ENCODE results near the gene RANBP10.
A peak's percentile ranks its signal among the peaks of the same experiment; 100 is the strongest.

RANBP10 gene

GRCh38 chr16:67825906-67826305, 19.5 kb upstream of the RANBP10 start:
- DNase-seq (ENCODE audit: low spot score) = no peak

GRCh38 chr16:67825119-67825518, 18.8 kb upstream of the RANBP10 start:
- DNase-seq (ENCODE audit: low spot score) = no peak

DNA sequence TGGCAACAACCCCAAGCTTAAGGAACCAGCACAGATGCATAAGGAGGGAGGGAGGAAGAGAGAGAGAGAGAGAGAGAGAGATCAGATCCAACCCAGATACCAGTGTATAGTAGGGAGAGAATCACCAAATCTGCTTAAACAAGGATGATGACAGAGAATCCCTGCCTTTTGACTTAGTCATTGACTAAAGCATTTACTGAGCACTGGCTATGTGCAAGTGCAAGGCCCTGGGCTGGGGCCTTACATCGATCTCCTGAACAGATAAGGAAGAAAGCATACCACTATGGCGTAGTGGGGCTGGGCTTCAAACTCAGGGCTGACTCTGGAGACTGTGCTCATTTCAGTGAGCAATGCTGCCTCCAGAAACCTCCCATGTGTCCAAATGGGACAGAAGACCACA, 16.2 kb upstream of the RANBP10 start:
- no peak for DNase-seq (ENCODE audit: low spot score)

DNA sequence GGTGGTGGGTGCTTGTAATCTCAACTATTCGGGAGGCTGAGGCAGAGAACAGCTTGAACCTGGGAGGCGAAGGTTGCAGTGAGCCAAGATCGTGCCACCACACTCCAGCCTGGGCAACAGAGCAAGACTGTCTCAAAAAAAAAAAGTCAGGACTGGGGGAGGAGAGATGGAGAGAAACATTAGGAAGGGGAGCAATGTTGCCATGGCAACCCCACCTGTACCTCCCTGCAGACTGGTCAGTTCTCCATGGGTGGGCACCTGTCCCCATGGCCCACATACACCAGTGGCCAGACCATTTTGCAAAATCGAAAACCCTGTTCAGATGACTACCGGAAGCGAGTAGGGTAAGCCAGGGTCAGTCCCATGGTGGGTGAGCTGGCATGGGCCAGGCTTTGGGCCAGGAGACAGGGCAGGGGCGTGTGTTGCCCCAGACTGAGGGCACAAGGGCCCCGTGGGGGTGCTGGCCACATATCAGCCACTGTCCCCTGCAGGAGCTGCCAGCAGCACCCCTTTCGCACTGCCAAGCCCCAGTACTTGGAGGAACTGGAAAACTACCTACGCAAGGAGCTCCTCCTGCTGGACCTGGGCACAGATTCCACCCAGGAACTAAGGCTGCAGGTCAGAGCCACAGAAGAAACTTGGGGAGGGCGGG, 14.4 kb upstream of the RANBP10 start:
- no peak for DNase-seq (ENCODE audit: low spot score)

GRCh38 chr16:67814567-67814966, 8.2 kb upstream of the RANBP10 start:
- no peak for DNase-seq (ENCODE audit: low spot score)

DNA sequence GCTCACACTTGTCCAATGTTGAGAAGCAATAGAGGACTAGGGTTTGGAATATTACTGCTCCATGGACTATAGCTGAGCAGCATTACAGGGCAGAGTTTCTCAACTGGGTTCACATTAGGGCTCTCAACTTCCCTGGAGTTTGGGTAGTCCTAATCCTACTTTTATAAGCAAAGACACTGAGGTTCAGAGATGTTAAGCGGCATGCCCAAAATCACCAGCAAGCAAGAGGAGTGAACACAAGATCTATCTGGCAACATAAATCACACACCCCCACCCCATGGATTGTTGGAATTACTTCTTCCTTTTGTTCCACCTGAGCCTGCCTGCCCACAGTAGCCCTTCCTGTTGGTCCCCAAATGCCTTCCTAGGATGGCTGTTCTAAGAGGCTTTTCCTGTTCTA, 5.5 kb upstream of the RANBP10 start:
- no peak for DNase-seq (ENCODE audit: low spot score)

GRCh38 chr16:67807148-67807682, 855 bp upstream of the RANBP10 start:
- DNase-seq (ENCODE audit: low spot score) = no peak

GRCh38 chr16:67805718-67806427, 487 bp downstream of the RANBP10 start:
- no peak for DNase-seq (ENCODE audit: low spot score)

GRCh38 chr16:67804853-67805542, 1.4 kb downstream of the RANBP10 start:
- DNase-seq (ENCODE audit: low spot score) = no peak

DNA sequence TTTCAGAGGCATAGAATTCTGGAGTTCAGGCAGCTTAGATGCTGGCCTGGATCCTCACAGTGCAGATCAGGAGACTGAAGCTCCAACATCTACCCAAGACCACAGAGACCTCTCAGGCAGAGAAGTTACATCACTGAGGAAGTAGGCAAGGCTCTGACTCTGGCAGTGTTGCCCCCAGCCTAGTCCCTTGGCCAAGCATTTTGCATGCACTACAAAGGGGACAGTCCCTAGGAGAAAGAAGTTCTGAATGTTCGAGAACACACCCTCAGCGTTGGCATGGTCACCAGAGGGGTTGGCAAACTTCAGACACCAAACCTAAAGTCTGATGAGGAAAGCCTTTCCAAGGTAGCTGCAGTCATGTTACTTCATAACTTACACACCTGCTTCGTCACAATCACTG, 2.5 kb downstream of the RANBP10 start:
- DNase-seq (ENCODE audit: low spot score) = no peak

- no peak for DNase-seq (ENCODE audit: low spot score)
These were observed 4.5 kb downstream of the RANBP10 start for GRCh38 chr16:67801883-67802282.

DNA sequence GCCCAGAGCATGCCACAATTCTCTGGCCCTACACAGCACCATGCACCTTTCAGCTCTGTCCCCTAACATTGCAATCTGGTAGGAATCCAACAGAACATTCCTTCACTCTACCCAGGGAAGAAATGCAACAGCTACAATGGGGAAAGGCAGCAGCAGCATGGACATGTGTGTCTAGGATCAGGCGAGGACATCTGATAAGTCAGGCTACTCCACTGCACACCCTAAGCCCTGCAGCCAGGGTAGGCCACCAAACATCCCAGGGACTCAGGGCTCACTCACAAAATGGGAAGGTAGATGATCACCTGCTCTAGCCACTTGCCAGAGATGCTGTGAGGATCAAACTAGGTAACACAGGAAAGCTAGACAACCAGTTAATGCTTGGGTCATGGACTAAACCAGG, 5.1 kb downstream of the RANBP10 start:
- DNase-seq (ENCODE audit: low spot score) = no peak

- DNase-seq (ENCODE audit: low spot score) = peak; percentile 32
These were observed 5.9 kb downstream of the RANBP10 start for GRCh38 chr16:67800338-67800926.

DNA sequence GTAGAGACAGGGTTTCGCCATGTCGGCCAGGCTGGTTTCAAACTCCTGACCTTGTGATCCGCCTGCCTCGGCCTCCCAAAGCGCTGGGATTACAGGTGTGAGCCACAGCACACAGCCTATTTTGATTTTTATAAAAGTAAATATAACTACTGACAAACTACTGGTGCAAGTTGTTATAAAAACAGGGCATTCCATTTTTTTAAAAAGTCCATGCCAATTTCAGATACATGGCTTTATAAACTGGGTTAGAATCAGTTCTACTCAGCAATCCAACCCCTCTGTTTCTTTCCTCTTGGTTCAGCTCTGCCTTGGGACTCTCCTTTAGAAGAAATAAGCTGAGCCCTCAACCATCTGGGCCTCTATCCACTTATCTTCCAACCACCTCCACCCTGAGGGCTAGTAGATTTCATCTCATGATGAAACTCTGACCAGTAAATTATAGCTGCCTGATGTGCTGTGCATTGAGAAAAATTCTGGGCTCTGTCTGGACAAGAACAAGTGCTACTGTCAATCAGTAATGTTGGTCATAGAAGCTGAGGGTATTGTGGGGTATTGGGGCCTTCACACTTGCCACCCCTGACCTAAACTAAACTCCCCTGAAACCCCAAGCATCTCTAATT, 10.2 kb downstream of the RANBP10 start:
- no peak for DNase-seq (ENCODE audit: low spot score)

- DNase-seq (ENCODE audit: low spot score) = no peak
These were observed 16.3 kb downstream of the RANBP10 start for GRCh38 chr16:67790071-67790470.

DNA sequence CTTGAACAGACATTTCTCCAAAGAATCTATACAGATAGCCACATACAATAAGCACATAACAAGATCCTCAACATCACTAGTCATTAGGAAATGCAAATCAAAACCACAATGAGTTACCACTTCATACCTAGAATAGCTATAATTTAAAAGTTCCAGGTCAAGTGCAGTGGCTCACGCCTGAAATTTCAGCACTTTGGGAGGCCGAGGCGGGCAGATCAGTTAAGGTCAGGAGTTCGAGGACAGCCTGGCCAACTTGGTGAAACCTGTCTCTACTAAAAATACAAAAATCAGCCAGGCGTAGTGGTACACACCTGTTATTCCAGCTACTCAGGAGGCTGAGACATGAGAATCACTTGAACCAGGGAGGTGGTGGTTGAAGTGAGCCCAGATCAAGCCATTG, 19.9 kb downstream of the RANBP10 start:
- DNase-seq (ENCODE audit: low spot score) = no peak

DNA sequence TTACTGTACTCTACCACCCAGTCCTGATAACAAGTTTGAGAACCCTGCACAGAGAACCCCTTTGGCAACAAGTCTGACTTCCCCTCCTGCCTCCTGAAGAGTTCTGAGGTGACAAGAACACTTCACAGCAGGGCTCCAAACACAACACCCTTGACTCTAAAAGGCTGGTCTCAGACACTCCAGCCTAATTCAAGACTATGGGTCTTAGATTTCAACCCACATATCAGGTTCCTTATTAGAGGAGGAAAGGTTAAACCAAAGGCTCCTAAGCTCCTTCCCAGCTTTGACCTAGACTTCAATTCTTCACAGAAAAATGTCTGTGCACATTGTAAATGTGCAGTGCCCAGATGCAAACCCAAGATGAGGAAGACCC, 23.0 kb downstream of the RANBP10 start:
- DNase-seq (ENCODE audit: low spot score) = no peak

- no peak for DNase-seq (ENCODE audit: low spot score)
These were observed 23.6 kb downstream of the RANBP10 start for GRCh38 chr16:67782567-67783352.

DNA sequence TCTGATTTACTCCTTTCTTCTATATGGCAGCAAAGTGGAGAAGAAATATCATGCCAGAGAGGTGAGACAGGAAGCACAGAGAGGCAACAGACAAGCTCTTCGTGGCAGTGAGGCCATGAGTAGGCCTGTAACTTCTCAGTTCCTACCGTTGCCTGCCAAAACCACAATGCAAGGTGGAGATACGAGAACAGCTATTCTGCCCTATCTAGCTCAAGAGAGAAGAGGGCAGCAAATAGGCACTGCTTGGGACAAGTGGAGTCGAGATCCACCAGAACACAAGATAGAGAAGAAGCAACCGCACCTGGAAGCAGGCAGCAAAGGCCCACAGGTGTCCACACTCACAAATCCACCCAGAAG, 24.8 kb downstream of the RANBP10 start:
- DNase-seq (ENCODE audit: low spot score) = no peak

- DNase-seq (ENCODE audit: low spot score) = no peak
These were observed 25.4 kb downstream of the RANBP10 start for GRCh38 chr16:67780847-67781564.

Measured in hepatic stellate cell (primary cell).